Heart right ventricle (tissue), 16 donors: Measurements from ENCODE around the gene SERP2. TPM values are rescaled to one million over a fixed set of nuclear protein-coding genes. Genes with fewer than 3 reads are reported as not detected.

Experiments used
- ATAC-seq, 8 donors: fragments of 200-7000 bp; cut with Tn5 transposase; one replicate each; pipeline ENCODE4 v1.9.1; 2020; ENCODE audit warnings: mild to moderate bottlenecking in 8 of 8, moderate library complexity in 8 of 8, moderate number of reproducible peaks in 1 of 8
- DNase-seq, 2 donors: peaks; one replicate each; pipeline ENCODE4 v3.0.0-alpha.2; 2020
- H3K27ac ChIP-seq, 10 donors: fragments of 200-600 bp; sonication (generic) in 2 of 10; one replicate each; pipeline versions ENCODE4 v1.5.0 to v1.8.0; 2020 to 2022; ENCODE audit warnings: mild to moderate bottlenecking in 3 of 10
- H3K27me3 ChIP-seq, 7 donors: fragments of 200-600 bp; one replicate each; pipeline ENCODE4 v1.8.0; 2021 to 2022; ENCODE audit warnings: mild to moderate bottlenecking in 2 of 7
- H3K36me3 ChIP-seq, 9 donors: fragments of 200-600 bp; sonication (generic) in 1 of 9; one replicate each; pipeline versions ENCODE4 v1.5.0 to v1.8.0; 2020 to 2022; ENCODE audit warnings: mild to moderate bottlenecking in 2 of 9
- H3K4me1 ChIP-seq, 9 donors: fragments of 200-600 bp; sonication (generic) in 1 of 9; one replicate each; pipeline versions ENCODE4 v1.5.0 to v1.8.0; 2020 to 2022; ENCODE audit warnings: mild to moderate bottlenecking in 4 of 9
- H3K4me3 ChIP-seq, 10 donors: fragments of 200-600 bp; sonication (generic) in 2 of 10; one replicate each; pipeline versions ENCODE4 v1.5.0 to v1.8.0; 2020 to 2022; ENCODE audit warnings: mild to moderate bottlenecking in 7 of 10, moderate library complexity in 2 of 10
- H3K9me3 ChIP-seq, 11 donors: fragments of 200-600 bp in 10 of 11; sonication (generic) in 2 of 11; one replicate each; pipeline versions ENCODE4 v1.5.0 to v1.8.0; 2013 to 2022; ENCODE audit warnings: mild to moderate bottlenecking in 2 of 11, control low read depth in 1 of 11, moderate library complexity in 1 of 11
- WGBS, 2 donors: extraction: QIAGEN DNeasy Blood & Tissue Kit; methylation state at CpG; one replicate each; pipeline ENCODE4 v1.1.7; 2013; ENCODE audit warnings: inconsistent platforms in 1 of 2; 5-methylcytosine and 5-hydroxymethylcytosine counted together
- intact Hi-C, 10 donors: fragments of 100-400 bp; cut with DNase I; formaldehyde crosslinking; loops; one replicate each; pipeline versions ENCODE4 v1.11.1 to v1.14.2; 2022
- polyA plus RNA-seq, 2 donors: library from polyadenylated mRNA; stranded (reverse); fragments of 200-250 nt; gene quantifications; one replicate each; pipeline ENCODE4 v1.2.3, GENCODE V29; 2013
- total RNA-seq, 10 donors: library from RNA; stranded (reverse); fragmentation: NEBNext Ultra II Directional in 3 of 10; extraction: Animal tissue kit (Norgen Biotek cat#: 25700) in 3 of 10; gene quantifications; one replicate each; pipeline versions ENCODE4 v1.2.1 to v1.2.4, GENCODE V29; 2021 to 2023
- TF ChIP-seq, protein P1 (sequence below), 9 donors: fragments of 200-600 bp; sonication (generic) in 2 of 9; IDR thresholded peaks; one replicate each; pipeline versions ENCODE4 v1.5.0 to v1.8.0; 2021 to 2022; ENCODE audit warnings: antibody characterized with exemption in 9 of 9, mild to moderate bottlenecking in 5 of 9, moderate library complexity in 1 of 9
- donor health status: Arrhythmogenic right ventricular cardiomyopathy.
- donor health status: ischemic (EF 13 %, LVEDD 7.1; RV severe dilation, severe dysfunction).
- donor health status: healthy with polysubstance abuse.
- donor health status: DM: no; HTN: yes; CAD: no.
- donor health status: DM: no; HTN: no; CAD: no.
- donor health status: ischemic (EF 25% LVEDD 6.9; RV normal size, moderate dysfunction).
- donor health status: ischemic (EF 25% LVEDD 5.7; RV mildly dilated, moderate dysfunction).
- donor health status: healthy.
- donor health status: DM: yes; HTN: yes; CAD: no.
- donor health status: Ischemic cardiomyopathy.
- donor health status: ischemic (EF 35%, LVEDD 5.7; RV mildly dilated, moderate dysfunction).
- donor health status: nonischemic (EF 11% LVEDD 7.7; RV severe dilation, severe dysfunction).
- donor health status: DM: yes; HTN: yes; CAD: no.
- donor health status: PGD.
- donor health status: ischemic (EF 29% LVEDD 5.4; RV normal size, mild dysfunction).
- donor health status: nonischemic (EF 23%, LVEDD 6.1; RV moderate dilation, normal function).

Gene SERP2
- total and polyA plus RNA-seq, 12 donors = 10.0 to 20.4 (median 11.8) TPM

DNA sequence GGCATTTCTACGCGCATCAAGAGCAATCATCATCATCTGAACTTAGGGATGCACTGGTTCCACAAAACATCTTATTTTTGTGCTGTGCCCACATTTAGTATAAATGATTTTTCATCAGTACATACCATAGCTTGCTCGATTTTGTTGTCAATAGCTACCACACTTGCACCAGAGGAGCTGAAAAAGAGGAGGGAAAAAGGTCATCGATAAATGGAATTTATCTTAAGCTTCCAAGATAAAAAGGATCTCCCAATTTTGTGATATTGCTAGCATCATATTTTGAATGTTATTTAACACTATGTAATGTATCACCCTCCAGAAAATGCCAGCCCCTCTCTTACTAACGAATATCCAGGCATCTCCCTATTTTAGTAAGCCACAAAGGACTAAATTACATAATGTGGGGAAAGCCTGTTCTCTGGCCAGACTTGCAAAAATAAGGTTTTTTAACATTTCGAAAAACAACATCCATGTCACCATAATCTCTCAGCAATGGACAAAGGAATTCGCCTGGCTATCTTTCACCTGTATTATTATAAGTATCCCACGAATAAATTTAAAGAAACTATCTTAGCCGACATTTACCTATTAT, 62.4 kb downstream of the SERP2 start:
- Histone ChIP-seq H3K36me3 (peaks cover 0 to 25% (median 15%) of the 10 kb centered on the region in 9 donors), H3K4me3 (peak overlapping the region; percentile 59 to 93 (median 70)), H3K27me3 (no peaks in the 10 kb centered on the region), H3K27ac (peak overlapping the region; percentile 79 to 99 (median 94)), H3K9me3 (no peaks in the 10 kb centered on the region), H3K4me1 (peaks cover 0 to 42% (median 41%) of the 10 kb centered on the region in 9 donors)
- intact Hi-C loops = loop anchor here in 9 of 10 donors (1.0 to 10.0 kb wide), 24 partner anchors 49 to 529 kb away; partner anchors contain the start of gene SERP2 (in 1 of the 9)
- 0 to 1% methylated on average over 9 of the region's 9 CpGs for WGBS, 2 donors
- no peak for DNase-seq
- no peak for ATAC-seq
- TF ChIP-seq, protein P1, sequence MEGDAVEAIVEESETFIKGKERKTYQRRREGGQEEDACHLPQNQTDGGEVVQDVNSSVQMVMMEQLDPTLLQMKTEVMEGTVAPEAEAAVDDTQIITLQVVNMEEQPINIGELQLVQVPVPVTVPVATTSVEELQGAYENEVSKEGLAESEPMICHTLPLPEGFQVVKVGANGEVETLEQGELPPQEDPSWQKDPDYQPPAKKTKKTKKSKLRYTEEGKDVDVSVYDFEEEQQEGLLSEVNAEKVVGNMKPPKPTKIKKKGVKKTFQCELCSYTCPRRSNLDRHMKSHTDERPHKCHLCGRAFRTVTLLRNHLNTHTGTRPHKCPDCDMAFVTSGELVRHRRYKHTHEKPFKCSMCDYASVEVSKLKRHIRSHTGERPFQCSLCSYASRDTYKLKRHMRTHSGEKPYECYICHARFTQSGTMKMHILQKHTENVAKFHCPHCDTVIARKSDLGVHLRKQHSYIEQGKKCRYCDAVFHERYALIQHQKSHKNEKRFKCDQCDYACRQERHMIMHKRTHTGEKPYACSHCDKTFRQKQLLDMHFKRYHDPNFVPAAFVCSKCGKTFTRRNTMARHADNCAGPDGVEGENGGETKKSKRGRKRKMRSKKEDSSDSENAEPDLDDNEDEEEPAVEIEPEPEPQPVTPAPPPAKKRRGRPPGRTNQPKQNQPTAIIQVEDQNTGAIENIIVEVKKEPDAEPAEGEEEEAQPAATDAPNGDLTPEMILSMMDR (IDR thresholded peaks at IDR 0.05) = no peak

DNA sequence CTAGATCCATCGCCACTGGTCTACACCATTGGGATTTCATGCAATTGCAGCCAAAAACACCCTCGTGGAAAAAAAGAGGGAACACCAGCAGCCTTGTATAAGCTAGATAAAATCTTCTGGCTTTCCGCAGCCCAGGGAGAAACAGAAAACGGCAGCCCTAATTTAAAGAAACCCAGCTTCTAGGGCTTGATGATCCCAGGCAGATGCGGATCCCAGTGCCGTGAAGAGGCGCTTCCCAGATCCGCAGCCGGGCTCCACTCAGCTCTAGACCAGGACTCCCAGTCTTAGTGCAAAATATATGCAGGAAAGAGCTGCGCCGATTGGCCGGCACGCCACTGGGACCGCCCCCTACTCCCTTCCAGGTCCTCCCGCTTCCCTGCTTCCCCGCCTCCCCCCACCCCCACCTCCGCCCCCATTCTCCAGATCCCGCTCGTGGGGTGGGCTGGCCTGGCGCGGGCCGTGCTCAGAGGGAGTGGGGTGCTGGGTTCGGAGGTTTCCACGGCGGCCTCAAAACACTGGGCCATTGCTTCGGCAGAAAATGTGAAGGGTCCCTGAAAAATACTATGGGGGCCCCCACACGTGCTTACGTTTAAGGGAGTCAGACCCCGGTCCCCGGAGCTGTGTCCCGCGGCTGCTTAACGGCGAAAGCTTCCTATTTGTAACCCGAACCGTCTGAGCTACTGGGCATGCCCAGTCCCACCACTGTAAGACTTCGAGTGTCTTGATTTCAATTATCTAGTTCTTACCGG, 63.1 kb downstream of the SERP2 start:
- TF ChIP-seq, protein P1 (IDR thresholded peaks at IDR 0.05) = no peak
- WGBS, 2 donors = 0 to 1% methylated on average over 38 of the region's 38 CpGs
- Histone ChIP-seq H3K4me3 (peak overlapping the region; percentile 59 to 93 (median 70)), H3K27me3 (no peaks in the 10 kb centered on the region), H3K27ac (peak overlapping the region; percentile 79 to 99 (median 94)), H3K9me3 (no peaks in the 10 kb centered on the region), H3K36me3 (peaks cover 0 to 25% (median 15%) of the 10 kb centered on the region in 9 donors), H3K4me1 (peaks cover 0 to 42% (median 41%) of the 10 kb centered on the region in 9 donors)
- peak; percentile 91 to 95 (median 93) for ATAC-seq
- peak; percentile 95 to 96 for DNase-seq
- intact Hi-C loops = loop anchor here in 9 of 10 donors (1.0 to 10.0 kb wide), 27 partner anchors 49 to 530 kb away; partner anchors contain the start of gene SERP2 (in 1 of the 9)

DNA sequence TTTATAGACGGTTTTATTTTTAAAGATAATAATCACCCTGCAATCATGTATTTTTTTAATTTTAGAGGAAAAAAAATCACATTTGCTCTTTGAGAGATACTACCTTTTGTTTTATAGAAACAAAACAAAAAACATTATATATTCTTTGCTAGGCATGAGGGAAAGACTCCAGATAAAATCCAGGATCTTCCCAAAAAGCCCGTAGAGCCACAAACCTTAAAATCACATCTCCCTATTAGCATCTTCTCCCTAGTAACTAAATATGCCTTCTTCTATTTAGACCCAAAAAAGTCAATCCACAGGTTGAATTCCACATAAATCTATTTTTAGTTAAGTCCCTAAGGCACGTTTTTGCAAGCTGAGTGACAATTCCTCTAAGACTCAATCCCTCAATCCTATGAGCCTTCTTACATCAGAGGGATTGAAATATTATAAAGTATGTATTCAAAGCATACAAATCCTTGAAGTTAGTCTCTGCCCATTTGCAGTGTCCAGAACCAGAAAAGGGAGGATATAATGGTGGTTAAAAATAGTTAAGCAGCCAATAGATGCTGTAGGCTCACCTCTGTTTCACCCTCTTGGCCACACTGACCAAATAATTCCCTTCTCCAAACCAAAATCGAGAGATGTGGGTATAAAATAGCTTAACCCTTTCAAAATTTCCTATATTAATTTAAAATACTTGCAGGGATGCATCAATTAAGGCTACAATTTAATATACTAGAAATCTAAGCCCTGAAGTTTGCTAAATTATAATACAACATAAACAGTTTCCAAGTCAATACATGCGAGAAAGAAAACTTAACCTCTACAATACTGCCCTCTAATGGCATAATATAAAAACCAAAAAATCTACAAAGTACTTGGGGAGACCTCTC, 64.0 kb downstream of the SERP2 start:
- Histone ChIP-seq H3K27ac (peak overlapping the region; percentile 79 to 99 (median 94)), H3K27me3 (no peaks in the 10 kb centered on the region), H3K36me3 (peaks cover 0 to 25% (median 15%) of the 10 kb centered on the region in 9 donors), H3K4me3 (peak overlapping the region in 9 of 10 donors; percentile 61 to 93 (median 71)), H3K9me3 (no peaks in the 10 kb centered on the region), H3K4me1 (peaks cover 0 to 42% (median 37%) of the 10 kb centered on the region in 9 donors)
- ATAC-seq (peak in 1 of 8 donors; percentile 32), DNase-seq (no peak)
- TF ChIP-seq, protein P1 (IDR thresholded peaks at IDR 0.05) = peak; percentile 37 to 75 (median 61)
- intact Hi-C loops = loop anchor here (1.0 to 10.0 kb wide), 31 partner anchors 50 to 533 kb away; partner anchors contain the start of gene SERP2 (in 1 of the 10)
- 2 to 3% methylated on average over 5 of the region's 5 CpGs for WGBS, 2 donors
